HG03159 (cell line): ENCODE results near the gene KSR2.

Experiments
- ATAC-seq: cut with Tn5 transposase; IDR thresholded peaks from one replicate; pipeline ENCODE4 v1.9.1; 2021; ENCODE audit warnings: mild to moderate bottlenecking, moderate library complexity; ENCODE audit not compliant: unreplicated experiment

KSR2 gene

DNA sequence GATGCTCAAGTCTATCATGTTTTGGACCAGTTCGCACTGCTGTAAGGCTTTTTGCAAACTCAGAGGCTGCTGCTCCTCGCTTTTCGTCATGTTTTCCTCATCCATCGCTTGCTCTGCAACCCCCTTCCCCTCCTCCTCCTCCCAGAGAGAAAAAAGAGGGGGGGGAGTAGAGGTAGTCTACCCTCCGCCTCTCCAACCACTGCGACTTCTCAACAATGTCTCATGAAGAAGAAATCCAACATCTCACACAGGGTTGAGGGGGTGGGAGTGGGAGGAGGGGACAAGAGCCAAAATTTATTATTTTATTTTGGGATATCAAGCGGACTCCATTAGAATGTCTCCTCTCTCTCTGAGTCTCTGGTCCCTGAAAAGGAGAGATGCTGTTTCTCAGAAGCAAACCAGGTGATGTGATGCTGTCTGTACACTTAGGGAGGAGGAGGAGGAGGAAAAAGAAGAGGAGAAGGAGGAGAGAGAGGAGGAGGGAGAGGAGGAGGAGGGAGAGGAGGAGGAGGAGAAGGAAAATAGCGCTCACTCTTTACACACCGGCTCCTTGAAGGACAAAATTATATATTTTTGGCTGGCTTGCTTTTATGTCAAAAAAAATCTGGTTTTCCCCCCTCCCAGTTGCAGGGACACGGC lies 520 bp downstream of the KSR2 start:
- no peak for ATAC-seq

DNA sequence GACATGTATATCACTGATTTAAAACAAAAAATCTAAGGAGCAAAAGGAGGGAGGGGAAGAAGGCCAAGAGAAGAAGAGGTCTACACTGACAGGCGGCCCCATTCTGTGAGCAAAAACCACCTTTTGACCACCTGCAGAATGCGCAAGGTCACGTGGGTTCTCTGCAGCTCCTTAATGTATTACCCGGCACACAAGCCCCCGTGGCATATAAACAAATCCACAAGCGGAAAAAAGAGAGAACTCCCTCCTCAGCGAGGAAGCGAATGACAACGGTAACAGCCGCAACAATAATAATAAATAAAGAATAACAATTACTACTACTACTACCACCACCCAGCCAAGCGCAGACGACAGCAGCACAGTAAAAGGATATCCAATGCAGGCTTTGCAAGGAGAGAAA lies 1.3 kb downstream of the KSR2 start:
- ATAC-seq = no peak

DNA sequence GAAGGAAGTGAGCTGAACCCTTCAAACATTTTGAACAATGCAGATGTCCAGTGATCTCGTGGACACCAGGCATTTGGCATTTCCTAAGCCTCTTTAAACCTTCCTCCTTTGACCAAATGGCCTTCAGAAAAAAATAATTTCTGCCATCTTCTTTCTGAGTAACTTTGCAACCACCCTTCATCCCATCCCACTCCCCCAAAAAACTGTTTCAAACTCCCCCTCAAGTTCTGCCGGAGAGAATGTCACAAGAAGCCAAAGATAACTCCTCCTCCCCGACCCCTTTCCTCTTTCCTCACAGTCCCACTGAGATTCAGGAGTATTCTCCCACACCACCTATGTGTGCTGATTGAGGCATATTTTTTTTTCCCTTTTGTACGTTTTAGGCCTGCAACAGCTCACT lies 1.7 kb downstream of the KSR2 start:
- no peak for ATAC-seq

DNA sequence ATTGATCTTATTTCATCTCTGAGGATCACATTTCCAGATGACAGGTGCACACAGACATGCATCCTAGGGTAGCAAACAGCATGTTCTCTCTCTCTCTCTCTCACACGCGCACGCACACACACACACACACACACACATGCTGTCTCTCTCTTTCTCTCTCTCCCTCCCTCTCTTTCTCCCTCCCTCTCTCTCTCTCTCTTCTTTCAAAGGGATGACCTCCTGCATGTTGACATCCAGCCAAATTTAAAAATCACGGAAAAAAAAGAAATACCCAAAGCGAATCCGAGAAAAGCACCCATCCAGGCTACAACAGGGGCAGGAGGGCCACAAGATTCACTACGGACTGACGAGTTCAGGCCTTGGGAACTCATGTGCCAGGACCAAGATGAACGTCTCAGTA lies 2.3 kb downstream of the KSR2 start:
- ATAC-seq = no peak

DNA sequence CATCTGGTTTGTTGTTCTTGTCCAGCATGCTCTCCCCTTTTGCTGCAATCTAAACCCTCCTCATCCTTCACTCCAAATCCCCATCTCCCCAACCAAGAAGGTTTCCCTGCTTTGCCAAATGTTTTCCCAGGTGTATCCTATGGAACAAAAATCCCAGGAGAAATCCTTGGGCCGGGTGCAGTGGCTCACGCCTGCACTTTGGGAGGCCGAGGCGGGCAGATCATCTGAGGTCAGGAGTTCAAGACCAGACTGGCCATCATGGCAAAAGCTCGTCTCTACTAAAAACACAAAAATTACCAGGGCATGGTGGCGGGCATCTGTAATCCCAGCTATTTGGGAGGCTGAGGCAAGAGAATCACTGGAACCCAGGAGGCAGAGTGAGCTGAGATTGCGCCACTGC lies 5.0 kb downstream of the KSR2 start:
- ATAC-seq = no peak

DNA sequence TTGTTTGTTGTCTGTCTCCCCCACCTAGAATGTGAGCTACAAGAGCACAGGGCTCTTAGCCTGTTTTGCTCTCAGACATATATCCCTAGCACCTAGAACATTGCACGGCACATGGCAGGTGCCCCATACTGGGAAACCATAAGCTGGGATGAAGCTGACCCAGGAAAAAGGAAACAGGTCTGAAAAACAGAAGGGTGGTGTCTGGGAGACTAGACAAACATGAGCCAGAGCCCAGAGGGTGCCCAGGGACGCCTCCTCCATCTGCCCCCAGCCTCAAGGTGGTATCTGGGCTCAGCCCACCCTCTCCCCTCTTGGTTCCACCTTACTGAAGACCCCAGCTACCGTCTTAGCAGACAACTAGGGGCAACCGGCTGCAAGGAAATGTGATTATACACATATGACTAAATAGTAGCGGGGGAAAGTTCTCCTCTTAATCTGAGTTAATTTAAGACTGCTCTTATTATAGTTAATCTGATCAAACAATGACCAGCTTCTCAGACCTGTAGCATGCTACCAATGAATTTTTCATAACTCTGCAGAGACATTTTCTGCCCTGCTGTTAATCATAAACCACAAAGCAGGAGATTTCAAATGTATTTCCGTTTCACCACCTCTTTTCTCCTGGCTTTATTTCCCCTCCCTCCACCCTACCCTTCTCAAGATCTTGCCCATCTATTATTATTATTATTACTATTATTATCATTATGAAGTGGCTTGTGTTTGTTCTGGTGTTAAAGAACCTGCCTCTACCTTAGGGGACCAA lies 31.9 kb downstream of the KSR2 start:
- no peak for ATAC-seq

DNA sequence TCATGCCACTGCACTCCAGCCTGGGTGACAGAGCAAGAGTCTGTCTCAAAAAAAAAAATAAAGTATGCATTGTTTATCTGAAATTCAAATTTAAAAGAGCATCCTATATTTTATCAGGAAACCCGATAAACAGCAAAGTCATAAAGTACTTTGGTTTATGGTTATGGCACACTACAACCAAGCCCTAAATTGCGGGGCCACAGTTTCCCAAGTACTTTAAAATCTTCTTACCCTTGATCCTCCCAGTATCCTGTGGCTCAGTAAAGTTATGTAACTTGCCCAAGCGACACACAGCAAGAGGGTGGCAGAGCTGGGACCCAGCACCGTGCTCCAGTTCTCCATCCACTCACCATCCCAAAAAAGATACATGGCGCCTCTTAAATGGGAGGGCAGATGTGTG lies 35.2 kb downstream of the KSR2 start:
- ATAC-seq = no peak

DNA sequence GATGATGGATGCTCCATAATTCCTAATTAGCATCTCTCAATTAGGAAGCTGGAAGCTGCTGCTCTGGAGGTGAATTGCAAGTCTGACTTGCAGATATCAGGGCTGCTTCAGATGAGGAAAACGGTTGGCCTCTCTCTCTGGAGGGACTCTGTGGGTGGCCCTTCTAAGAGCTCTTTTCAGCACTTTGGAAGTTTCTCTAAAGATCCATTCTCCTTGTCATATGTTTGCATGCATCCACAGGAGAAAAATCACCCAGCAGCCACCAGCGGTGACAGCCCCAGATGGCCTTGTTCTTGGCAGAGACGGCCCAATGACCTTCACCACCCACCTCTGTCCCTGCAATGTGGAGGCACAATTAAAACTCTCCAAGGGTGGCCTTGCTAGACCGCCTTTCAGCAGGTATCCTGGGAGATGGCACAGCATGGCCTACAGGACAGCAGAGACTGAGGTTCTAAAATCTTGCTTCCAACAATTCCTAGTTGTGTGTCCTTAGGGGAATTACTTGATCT lies 42.3 kb downstream of the KSR2 start:
- ATAC-seq = no peak

DNA sequence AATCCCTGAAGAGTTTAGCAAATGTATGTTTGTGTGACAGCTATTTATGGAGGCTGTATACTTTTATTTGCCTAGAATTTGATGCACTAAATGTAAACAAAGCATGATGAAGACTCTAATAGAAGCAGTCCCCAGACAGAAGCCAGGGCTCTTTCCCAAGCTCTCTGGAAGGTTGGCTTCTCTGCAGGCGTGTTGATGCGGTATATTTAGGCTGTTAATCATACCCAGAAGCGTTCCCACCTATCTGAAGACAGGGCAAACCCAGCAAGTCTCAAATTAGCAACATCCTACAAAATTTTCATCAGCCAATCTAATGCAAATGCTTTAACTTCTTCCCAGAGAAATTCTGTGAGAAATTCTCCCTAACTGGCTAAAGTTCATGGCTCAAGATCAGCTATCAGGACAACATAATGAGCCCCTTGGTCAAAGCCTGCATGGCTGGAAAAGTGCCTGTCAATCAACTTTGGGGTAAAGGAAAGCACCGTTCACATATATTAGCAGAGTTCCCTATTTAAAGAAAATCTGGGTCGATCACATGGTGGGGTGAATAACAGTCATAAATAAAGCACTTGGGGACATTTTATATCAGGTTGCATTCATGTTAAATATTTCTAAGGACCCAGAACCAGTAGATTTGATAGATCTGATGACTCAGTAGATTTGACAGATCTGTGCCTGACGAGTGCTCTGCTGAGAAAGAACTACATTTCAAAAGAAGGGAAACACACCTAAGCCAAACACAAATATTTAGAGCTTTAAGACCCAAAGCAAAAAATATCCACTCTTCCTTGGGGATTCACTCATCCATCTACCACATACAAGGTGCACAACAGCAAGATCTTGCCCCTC lies 46.6 kb downstream of the KSR2 start:
- no peak for ATAC-seq

DNA sequence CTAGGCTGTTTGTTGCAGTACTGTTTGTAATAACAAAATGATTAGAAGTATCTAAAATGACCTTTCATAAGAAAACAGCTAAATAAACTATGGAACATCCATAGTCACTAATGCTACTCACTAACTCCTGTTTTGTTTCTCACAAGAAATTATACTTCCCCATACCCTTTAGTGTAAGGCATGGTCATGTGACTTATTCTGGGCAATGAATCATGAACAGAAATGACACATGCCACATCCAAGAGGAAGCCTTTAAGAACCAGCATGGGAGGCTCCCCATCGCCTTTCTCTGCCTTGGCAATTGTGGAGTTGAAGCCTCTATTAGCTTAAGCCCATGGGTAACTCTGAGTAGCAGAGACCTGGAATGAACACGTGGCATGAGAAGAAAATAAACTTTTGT lies 49.3 kb downstream of the KSR2 start:
- ATAC-seq = no peak

DNA sequence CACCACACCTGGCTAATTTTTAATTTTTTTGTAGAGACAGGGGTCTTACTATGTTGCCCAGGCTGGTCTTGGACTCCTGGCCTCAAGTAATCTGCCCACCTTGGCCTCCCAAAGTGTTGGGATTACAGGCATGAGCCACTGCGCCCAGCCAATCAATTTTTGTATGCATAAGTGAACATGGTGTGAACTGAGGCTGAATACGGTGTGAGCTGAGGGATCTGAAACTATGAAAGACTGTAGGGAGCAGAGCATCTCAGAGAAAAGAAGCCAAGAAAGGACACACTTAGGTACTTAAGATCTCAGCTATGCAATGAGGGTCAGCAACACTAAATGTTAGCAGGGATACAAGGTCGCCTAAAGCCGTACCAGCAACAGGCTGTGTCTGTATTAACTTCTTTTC lies 54.1 kb downstream of the KSR2 start:
- no peak for ATAC-seq

DNA sequence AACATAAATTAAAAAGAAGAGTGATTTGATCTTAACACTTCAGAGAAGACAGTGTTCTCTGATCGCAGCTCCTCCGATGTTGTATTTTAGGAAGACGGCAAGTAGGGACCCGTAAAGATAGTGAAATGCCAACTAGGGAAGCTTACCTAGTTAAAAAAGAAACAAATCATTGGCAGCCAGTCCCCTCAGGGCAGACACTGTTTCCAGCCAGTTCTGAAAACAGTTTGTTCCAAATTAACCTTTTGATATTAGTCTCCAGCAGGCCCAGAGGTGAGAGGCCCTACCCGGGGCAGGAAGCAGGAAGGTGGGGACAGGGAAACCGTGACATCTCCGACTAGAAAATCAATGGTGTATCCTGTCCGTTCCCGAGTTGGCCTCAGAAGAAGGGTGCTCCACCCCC lies 56.0 kb downstream of the KSR2 start:
- no peak for ATAC-seq

DNA sequence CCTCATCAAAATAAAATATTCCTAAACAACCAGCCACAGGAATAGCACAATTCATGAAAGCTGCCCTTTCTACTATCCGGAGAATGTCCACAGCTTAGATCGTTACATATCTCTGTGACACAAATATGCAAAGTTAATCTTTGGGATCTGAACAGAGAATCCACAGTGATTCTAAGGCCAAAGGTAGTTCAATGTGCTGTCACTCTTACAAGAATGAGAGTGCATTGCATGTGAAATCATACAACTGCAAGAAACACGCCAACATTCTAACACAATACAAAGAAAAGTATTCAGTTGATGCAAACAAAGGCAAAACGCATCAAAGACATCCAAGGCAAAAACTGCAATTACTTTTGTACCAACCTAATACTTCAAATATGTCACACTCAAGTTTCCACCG lies 60.4 kb downstream of the KSR2 start:
- no peak for ATAC-seq

DNA sequence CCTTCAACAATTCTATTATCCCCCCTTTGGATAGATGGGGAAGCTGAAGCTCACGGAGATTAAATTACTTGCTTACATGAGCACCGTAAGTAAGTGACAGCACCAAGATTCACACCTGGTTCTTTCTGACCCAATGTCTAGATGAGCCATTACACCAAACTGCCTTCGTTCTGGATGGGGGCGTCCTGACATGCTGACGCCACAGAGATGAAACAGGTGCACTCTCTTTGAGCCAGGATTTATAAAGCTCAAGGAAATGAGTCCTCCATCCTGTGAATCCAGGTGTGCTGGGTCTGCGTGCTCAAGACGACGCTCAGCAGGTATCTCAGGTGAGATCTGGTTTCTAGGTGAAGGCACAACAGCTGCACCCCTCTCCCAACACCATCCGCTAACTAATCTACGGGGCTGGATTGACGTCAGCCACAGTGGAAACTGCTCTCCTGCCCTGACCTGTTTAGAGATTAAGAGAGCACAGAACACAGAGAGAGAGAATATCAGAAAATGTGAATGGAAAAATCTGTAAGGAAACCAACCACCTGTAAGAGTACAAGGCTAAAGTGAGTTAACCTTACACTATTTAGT lies 61.6 kb downstream of the KSR2 start:
- ATAC-seq = no peak

DNA sequence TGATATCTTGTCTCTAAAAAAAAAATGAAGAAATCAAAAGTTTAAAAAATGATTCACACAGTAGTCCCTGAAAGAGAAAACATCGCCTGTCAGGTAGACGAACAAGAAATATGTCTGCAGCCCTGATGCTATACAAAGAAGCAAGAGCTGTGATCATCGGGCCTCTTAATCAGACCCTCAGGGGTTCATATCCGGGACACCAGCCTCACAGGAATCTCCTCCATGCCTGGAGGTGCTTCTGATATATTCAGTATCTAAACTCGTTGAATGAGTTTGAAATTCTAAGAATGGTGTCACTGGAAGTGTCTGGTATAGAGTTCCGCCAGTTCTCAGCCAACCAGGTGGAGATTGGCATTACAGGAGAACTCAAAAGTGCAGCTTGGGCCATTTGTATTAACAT lies 64.7 kb downstream of the KSR2 start:
- ATAC-seq = no peak

DNA sequence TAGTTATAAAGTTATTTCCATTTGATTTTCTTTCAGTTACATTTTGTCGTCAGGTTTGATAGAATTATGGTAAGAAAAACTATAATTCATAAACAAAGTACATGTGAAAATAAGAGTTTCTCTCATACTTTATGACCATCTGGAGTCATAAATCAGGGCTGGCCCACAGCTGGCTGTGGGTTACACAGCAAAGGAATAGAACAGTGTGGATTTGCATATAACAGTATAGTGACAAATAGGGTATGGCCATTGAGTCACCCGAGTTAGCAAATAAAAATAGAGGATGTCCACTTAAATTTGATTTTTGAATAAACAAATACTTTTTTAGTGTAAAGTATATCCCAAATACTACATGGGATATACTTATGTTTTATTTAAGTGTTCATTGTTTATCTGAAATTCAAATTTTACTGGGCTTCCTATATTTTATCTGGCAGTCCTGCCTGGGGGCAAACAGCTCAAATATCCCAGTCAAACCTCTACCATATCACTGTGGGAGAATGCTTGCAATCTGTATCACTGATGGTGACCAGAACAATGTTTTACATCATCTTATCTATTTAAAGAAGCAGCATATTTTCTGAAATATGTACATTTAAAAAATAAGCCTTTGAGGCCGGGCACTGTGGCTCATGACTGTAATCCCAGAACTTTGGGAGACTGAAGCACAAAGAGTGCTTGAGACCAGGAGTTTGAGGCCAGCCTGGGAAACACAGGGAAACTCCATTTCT lies 65.5 kb downstream of the KSR2 start:
- no peak for ATAC-seq

DNA sequence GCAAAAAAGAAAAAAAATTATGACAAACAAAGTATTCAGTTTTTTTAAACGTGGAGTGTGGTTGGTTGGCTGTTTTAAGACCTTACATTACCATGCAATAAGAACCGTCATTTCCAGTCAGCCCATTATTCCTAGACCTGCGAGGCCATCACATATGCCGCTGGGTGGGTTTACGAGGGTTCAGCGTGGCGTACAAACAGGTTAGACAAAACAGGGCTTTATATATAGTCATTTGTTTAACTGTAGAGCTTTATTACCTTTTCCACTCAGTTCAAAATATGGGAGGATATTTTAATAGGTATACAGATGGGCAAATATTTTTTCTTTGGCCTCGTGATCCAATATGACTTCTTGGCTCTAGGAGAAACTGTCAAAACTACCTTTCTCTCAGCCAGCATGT lies 67.2 kb downstream of the KSR2 start:
- no peak for ATAC-seq

DNA sequence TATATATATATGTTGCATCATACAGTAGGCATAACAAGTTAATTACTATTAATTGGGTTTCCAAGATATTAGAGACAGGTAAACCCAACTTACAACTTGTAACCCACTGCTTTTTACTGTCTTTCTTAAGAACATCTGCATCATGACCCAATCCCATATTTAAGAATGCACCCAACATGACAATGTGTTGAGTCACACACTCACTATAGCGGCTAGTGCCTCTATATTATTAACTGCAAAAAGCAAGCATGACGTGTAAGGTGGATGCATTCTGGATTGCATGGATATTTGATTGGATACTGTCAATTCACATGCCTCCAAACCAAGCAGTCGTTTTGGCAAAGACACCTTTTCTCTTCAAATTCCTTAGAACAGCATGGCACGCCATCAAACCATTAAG lies 68.2 kb downstream of the KSR2 start:
- ATAC-seq = no peak

DNA sequence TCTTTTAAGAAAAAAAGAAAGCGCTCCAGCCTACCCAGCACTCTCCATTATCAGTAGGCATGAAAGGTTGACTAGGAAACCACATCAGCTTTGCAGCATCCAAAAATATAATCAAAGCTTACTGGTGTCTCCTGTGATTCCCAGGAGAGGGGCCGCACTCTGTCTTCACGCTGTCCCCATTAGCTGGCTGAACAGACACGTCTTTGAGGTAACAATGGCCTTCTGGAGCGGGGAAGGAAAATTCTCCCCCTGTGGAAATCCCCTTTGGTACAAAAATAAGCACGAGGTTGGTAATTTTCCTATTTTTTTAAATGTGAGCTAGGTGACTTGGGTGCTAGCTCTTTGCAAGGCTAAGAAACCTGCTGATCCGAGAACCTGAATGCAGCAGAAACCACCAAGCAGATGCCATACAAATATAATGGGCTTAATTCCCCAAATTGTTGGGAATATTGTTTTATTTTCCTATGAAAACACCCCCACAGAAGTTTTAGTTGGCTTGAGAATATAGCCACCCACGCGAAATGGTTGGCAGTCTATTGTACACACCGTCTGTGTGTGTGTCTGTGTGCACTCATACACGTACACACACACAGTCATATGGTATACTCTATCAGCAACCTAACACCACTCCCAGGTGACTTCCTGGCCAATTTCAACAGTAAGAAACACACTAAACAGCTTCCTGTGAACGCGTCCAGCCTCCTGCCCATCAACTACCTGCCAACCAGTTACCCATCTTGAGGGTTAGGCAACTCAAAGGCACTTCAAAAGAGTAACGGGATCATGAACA lies 71.2 kb downstream of the KSR2 start:
- ATAC-seq = no peak

DNA sequence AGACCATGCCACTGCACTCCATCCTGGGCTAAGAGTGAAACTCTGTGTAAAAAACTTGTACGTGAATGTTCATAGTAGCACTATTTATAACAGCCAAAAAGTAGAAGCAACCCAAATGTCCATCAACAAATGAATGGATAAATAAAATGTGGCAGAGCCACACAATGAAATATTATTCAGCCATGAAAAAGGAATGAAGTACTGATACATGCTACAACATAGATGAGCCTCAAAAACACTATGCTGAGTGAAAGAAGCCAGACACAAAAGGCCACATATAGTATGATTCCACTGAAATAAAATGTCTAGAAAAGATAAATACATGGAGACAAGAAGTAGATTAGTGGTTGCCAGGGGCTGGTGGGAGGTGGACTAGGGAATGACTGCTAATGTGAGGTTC lies 72.8 kb downstream of the KSR2 start:
- ATAC-seq = no peak
